Measurements from ENCODE around the gene NDRG3. TPM values are rescaled to one million over a fixed set of nuclear protein-coding genes. Genes with fewer than 3 reads are reported as not detected.

Gene NDRG3
- total RNA-seq, 1 experiment from 2014 or later = 23.6 TPM

GRCh38 chr20:36624068-36624943 is 121.6 kb downstream of the NDRG3 start:
- H3K36me3 Mint-ChIP-seq (ENCODE audit: insufficient read depth in 1 of 3, low read depth in 3 of 3) = no peaks in the 10 kb centered on the region
- no peak overlapping the region for H3K4me3 Mint-ChIP-seq
- no peak overlapping the region for H4K5ac ChIP-seq (ENCODE audit: insufficient read length, low read depth, low read length)
- H2BK120ac ChIP-seq (ENCODE audit: low read depth, low read length, poor library complexity, severe bottlenecking) = no peak overlapping the region
- H3K4me1 ChIP-seq (ENCODE audit: insufficient read depth, low read length) = no peaks in the 10 kb centered on the region; the same call in 1 of the 2 replicates
- no peak overlapping the region for H3K27ac ChIP-seq (ENCODE audit: insufficient read length, low read depth, low read length)
- H4K8ac ChIP-seq (replicated peaks; ENCODE audit: insufficient read length, low read depth, low read length) = no peak overlapping the region
- H3K56ac ChIP-seq (ENCODE audit: insufficient read length, low read depth, low read length) = no peak overlapping the region
- H3K27me3 ChIP-seq (ENCODE audit: insufficient read depth, low read length) = no peaks in the 10 kb centered on the region
- no peak overlapping the region for H2BK20ac ChIP-seq (ENCODE audit: low read depth, low read length, poor library complexity, severe bottlenecking)
- H4K91ac ChIP-seq (ENCODE audit: insufficient read length, low read depth, low read length) = no peak overlapping the region
- H2BK15ac ChIP-seq (ENCODE audit: low read depth, low read length) = no peak overlapping the region
- H2BK5ac ChIP-seq (ENCODE audit: insufficient read length, low read length) = no peak overlapping the region
- no peaks in the 10 kb centered on the region for H3K23me2 ChIP-seq (ENCODE audit: insufficient read length, low read depth, low read length, poor library complexity, severe bottlenecking)
- no peak overlapping the region for H3K4ac ChIP-seq (ENCODE audit: low read depth, low read length)
- no peak overlapping the region for H3K14ac ChIP-seq (ENCODE audit: insufficient read depth, low read length)
- WGBS (ENCODE audit: extremely low coverage, insufficient read length, low lambda C conversion rate) = no CpG with 5 or more reads among the region's 14 CpGs
- no peaks in the 10 kb centered on the region for H3K9me3 Mint-ChIP-seq
- no peak overlapping the region for H3K4me2 ChIP-seq (ENCODE audit: insufficient read depth, insufficient read length, low read length)
- no peaks in the 10 kb centered on the region for H3K79me2 ChIP-seq (ENCODE audit: insufficient read depth, low read length)
- H3K4me1 Mint-ChIP-seq = peaks cover 7 to 10% of the 10 kb centered on the region in 2 experiments
- no peak overlapping the region for H3K23ac ChIP-seq (ENCODE audit: insufficient read length, low read depth, low read length)
- no peaks in the 10 kb centered on the region for H4K20me1 ChIP-seq (ENCODE audit: control insufficient read depth, insufficient read depth, insufficient read length)
- no peak overlapping the region for H3K9ac ChIP-seq (ENCODE audit: extremely low read depth, insufficient read length, low read length)
- no peak overlapping the region for H3K18ac ChIP-seq (ENCODE audit: insufficient read length, low read depth, low read length)
- H3T11ph ChIP-seq (ENCODE audit: low read length) = no peak overlapping the region
- no peak overlapping the region for H2AFZ ChIP-seq (ENCODE audit: low read length)
- peak; percentile 63 for DNase-seq
- H2BK12ac ChIP-seq (ENCODE audit: insufficient read length, low read depth, low read length) = no peak overlapping the region
- no peaks in the 10 kb centered on the region for H3K9me3 ChIP-seq (ENCODE audit: control insufficient read depth, low read depth, low read length)
- no peak; the same call in 2 of the 3 replicates for TF ChIP-seq CTCF (conservative IDR thresholded peaks at IDR 0.05)
- H3K27me3 Mint-ChIP-seq (ENCODE audit: low read depth) = no peaks in the 10 kb centered on the region
- H2AK5ac ChIP-seq (ENCODE audit: insufficient read length, low read length) = no peak overlapping the region
- no peaks in the 10 kb centered on the region for H3K79me1 ChIP-seq (ENCODE audit: insufficient read depth, low read depth, low read length, poor library complexity, severe bottlenecking)
- peak overlapping the region in 1 of 3 experiments; percentile 12; a peak in 3 of 7 replicates for H3K27ac Mint-ChIP-seq
